HG02852 (cell line): ENCODE data around the gene CAMK1D.

Experiments
- ATAC-seq: cut with Tn5 transposase; IDR thresholded peaks from one replicate; pipeline ENCODE4 v1.9.1; 2021; ENCODE audit warnings: mild to moderate bottlenecking, moderate library complexity; ENCODE audit not compliant: unreplicated experiment

The CAMK1D gene

DNA sequence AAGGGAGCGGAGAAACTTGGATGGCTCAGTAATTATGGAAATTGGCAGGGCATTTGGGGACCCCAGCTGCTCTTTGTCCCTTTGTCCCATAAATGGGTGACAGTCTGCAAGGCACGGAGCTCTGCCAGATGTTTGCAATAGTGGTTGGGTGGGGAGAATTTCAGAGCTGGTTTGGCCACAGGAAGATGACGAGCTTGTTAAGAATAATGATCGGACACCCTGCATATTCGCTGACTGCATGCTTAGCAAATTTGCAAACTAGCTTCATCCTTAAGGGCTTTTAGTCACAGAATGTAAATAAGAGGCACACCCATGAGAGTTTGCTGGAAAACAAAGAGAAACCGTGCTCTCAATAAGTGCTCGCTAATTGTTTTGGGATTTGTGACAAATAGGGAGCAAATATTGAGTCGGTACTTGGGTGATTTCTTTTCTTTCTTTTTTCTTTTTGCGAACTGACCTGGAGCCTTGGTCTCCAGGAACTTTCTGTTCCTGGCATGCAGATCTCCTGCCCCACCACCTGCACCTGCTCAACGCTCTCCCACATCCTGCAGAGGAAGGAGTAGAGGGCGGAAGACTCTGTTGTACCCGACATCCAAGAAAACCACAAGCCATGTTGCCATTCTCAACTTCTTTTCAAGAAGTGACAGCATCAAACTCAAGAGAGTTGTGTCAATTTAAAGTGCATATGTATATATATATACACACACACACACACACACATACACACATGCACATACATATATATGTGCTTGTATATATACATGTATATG lies 238.9 kb downstream of the CAMK1D start:
- ATAC-seq, result peak; percentile 30

DNA sequence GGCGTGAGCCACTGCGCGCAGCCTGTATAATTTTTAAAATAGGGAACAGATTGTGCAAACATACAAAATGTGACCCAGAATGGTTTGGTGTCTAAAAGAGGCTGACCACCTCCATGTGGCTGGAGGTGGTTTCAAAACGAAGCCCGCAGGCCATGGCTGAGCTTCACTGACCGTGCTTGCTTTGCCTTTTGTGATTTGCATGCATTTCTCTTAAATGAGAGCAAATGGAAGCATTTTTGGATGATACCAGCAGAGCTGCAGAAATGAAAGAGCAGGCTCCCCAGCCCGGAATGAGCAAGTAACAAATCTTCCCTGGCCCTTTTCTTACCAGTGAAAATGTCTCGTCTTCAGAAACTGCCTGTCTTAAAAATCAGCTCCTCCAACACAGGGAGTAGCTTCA lies 239.9 kb downstream of the CAMK1D start:
- peak; percentile 58 for ATAC-seq

DNA sequence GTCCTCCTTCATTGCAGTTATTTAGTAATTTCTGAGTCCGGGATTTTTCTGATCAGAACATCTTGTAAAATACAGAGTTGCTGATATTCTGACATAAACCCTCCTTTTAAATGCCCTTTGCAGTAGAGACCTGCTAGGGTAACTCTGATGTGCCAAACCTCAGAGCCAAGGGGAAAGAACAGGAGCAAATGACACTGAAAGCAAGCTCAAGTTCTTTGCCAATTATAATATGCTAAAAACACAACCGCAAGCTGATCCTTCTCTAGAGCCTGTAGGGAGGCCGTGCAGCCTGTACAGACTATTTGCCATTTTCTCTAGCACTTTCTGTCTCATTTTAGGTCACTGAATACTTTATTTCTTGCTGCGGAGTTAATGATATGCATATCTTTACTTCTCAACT lies 240.4 kb downstream of the CAMK1D start:
- ATAC-seq, result no peak

DNA sequence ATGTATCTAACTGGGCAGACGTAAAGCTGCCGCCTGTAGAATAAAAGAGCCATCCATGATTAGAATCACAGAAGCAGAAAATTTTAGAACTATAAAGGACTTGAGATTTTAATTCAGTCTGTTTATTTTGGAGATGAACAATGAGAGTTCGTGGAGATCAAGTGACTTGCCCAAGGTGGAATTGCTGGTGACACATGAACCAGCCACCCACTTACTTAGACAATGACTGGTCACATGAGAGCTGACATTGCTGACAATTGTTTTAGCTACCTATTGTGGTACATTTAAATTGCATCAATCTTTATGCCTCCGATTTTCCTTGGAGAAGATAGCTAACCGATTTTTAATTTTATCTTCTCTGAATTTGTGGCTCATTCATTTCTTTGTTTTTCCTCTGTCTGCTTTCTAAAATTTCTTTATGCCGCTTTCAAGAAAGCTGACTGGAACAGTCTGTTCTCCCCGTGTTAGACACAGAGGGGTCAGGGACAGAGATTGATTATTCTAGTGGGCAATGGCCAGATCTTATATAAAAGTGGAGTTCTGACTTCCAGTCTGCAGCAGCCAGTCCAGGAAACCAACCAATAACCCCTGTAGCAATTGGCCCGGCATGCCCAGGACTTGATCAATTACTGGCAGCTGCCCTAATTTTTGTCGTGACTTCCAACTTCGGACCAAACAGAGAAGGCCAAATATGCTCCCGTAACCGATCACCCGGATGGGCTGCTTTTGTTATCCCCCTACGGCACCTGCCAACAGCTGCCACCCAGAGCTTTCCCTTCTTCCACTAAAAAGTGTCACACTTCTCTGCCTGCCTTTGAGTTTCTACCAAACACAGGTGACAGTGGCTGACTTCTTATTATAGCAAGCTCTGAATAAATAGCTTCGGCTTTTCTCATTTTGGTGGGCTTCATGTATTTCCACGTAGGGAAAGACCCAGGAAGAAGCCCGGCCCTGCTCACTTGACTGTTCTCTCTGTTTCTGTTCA lies 241.6 kb downstream of the CAMK1D start:
- ATAC-seq, result no peak

DNA sequence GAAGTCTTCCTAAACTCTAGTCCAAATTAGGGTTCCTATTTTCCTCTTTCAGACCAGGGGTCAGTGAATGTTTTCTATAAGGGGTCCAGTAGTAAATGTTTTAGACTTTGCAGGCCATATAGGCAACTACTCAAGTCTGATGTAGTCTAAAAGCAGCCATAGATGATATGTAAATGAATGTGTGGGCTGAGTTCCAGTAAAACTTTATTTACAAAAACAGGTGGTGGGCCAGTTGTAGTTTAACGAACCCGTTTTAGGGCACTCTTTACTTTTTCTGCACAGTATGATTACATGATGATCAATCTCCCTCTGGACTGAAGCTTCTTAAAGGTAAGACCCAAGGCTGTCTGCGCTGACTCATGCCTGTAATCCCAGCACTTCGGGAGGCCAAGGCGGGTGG lies 243.6 kb downstream of the CAMK1D start:
- ATAC-seq, result no peak

DNA sequence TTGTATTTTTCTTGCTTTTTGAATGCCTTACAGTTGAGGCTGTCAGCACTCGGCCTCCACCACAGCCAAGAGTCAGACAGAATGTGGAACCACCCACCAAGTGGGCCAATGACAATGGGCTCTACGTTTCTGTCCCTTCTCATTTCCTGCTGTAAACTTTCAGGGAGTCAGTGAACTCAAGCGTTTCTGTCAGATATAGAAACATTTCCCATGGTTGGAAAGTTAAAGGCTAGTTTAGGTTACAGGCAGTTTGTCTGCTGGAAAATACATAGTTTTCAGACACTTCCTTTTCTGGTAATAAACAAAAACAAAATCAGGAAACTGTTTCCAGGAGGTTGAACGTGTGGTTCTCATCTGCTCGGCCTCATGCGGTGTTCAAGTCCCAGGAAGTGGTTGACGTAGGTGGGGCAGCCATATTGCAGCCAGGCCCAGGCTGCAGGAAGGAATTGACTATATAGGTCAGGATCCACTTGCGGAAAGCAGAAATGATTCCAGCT lies 245.1 kb downstream of the CAMK1D start:
- no peak for ATAC-seq

DNA sequence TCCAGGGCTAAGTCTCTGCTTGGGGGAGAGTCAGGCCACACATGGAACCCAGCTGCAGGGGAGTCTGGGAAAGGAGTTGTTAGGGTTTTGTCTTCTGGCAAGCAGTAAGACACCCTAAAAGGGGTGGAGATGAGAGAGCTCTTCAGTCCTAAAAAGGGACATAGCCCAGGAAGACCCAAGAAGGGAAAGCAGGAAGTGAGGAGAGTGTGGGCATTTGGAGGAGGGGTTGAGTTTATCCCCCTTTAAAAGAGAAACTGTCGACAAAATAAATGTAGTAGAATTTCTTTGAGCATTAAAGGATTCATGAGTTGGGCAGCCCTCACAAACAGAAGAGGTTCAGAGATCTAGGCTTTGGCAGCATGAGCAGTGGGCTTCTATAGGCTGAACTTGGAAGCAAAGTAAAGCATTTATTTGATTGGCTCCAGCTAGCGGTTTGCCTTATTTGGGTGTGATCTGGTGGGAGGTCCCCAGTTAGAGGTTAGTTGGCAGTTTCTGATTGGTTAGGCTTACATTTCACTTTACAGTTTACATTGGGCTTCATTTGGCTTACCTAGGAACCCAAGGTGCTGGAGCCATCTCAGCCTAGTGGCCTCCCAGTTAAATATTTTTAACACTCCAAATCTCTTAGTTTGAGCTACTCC lies 246.7 kb downstream of the CAMK1D start:
- no peak for ATAC-seq

DNA sequence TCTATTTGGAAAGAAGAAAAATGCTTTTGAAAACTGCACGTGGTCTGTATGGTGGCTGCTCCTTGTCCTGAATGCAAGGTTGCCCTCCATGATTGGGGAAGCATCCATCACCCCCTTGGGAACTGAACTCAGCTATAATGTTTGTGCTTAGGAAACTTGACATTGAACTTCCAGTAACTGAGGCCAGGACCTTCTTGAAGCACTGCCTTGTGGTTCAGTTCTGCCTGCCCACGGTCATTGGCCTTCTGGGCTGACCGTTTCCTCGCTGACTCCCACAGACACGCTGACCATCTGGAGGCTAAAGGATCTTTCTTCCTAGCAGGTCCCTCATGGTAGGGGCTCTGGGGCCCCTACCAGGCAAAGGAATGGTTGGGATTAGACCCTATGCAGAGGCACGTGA lies 247.8 kb downstream of the CAMK1D start:
- ATAC-seq, result no peak

DNA sequence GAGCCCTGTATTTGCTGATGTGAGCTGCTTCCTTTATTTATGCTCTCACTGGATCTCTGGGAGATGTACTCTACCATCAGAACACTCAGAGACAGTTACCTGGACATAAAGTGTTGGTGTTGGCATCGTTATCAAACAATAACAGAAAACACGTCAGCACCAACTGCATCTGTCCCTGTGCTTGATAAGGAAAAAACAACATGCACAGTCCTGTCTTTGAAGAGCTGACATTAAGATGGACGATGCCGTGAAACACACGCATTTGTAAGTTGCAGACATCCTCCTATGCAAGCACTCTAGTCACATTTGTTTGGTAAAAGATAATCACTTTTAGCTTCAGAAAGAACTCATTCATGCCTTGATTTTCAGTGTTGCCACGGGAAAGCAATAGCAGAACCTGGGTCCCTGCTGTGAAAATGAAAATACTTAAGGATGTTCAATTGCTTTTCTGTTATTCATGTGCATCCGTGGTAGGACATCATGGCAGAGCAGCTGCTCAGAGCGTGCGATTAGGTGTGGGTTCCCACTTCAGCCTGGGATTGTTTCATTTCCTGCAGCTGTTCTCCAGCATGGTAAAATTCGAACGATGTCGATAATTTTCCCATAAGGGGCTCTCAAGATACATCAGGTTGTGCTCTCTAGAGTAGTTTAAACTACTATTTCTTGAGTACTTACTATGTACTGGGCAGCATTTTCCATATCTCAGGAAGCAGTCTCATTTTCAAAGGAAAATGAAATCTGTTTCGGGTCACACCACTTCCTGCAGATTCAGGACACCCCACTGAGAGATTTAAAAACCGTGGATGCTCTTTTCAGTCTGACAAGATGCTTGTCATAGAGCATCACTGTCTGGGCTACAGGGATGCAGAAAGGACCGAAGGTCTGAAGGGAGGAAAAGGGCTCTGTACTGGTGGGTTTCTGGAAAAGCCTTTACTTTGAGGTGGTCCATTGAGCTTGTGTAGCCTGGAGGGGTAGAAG lies 248.7 kb downstream of the CAMK1D start:
- ATAC-seq, result no peak

DNA sequence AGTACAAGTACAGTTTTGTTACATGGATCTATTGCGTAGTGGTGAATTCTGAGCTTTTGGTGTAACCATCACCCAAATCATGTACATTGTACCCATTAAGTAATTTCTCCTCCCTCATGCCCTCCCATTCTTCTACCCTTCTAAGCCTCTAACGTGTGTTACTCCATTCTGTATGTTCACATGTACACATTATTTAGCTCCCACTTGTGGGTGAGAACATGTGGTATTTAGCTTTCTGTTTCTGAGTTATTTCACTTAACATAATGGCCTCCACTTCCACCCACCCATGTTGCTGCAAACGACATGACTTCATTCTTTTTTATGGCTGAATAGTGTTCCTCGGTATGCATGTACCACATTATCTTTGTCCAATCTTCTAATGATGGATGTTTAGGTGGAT lies 251.3 kb downstream of the CAMK1D start:
- no peak for ATAC-seq

DNA sequence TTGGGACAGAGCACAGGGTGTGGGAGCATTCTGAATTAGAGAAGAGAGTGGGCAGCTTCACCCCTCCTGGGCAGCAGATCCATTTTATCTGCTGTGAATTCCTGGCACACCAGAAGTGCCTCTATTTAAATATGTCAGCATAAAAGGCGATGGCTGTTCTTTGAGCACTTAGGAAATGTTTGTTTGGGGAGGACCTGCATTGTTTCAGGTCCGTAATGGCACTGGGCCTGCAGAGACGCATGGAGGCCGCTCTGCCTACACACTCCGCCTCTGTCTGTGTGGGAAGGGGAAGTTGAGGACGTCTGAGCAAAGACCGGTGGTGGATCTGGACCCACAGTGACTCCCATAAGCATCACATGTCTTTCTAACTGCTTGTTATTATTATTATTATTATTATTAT lies 253.2 kb downstream of the CAMK1D start:
- ATAC-seq, result no peak

DNA sequence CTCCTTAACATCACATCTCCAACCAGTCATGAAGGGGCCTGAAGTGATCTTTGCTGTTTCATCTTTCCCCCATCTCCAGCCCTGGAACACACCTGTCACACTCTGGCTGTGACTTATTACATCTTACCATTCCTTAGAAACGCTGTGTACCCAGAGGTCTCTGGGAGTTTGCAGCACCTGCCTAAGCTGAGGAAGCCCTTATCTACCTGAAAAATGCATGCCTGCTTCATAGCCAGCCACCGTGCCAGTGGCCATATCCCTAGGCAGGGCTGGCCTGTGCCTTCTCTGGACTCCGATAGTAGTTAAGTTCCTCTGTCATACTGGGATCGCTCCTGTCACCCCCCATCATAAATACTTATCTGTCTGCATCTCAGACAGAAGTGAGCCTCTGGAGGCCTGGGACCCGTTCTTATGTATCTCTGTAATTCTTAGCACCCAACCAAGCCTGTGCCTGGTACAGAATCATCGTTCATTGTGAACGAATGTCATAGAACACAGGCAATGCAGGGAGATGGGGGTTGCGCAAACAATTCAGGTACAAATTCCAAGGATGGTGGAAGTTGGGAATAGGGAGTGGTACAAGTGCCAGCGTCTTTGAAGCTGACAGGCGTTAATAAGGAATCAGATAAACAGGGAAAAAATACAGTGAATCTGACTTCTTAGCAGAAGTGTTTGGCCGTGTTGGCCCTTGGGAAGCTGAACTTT lies 254.6 kb downstream of the CAMK1D start:
- ATAC-seq, result no peak

DNA sequence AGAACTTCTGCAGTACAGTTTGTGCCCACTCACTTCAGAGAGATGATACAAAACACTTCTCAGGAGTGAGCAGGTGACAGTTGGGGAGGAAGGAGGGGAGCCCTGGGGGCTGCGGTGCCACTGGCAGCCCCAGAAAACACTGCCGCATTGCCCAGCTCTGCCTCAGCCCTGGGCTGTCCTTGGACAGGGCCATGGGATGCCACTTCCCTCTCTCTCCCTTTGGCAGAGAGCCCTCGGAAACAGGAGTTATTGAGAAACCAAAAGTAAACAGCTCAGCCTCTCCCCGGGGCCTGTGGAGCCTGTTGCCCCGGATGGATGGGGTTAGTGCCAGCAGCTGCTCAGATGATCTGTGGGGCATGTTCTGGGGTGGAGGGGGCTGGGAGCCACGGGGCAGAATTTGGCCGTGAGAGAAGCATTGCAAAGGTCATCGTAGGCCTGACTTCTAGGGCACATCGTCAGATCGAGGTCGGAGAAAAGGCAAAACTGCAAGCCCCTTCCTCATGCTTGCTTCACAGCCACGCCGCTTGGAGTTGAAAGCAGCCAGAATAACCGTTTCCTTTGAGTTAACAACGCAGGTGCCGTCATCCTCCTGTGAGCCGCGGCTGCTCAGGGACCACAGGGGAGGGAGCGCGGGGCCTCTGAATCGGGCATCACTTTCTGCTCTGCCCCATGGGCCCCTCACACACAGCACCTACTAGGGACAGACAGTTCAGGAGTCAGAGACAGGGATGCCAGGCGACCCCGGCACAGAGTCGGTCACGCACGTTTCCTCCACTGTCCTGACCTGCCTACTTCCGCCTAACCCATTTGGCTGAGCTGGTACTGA lies 256.4 kb downstream of the CAMK1D start:
- peak; percentile 63 for ATAC-seq

DNA sequence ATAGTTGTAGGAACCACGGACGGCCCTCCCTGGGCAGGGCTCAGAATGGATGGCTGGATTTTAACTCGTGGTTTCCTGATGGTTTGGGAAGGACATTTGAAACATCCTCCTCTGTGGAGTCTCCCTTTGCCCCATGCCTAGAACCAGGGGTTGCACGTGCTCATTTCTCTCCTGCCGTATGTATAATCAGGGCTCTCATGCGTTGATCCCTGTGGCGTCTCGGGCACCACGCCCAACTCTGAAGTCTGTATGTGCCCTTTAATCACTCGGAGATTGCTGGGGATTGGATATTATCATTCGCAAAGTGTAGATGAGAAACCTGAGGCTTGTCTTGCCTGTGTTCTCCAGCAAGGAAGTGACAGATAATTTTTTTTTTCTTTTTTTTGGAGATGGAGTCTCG lies 257.1 kb downstream of the CAMK1D start:
- ATAC-seq, result no peak

DNA sequence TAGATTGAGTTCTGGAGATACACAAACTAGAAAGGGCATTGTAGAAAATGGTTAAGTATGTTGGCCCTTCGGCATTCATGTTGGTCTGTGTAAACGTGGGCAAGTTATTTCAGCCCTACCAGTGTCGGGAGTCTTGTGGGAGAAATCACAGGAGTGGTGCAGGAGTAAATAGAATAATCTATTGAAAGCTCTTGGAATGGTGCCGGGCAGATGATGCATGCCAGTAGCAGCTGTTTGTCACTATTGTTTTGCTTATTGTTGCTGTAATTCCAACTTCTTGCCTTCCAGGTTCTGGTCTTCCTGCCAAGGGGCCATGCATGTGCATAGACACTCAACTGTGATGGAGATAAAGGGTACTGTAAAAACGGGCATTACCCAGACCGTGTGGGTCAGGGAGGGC lies 259.4 kb downstream of the CAMK1D start:
- ATAC-seq, result no peak

DNA sequence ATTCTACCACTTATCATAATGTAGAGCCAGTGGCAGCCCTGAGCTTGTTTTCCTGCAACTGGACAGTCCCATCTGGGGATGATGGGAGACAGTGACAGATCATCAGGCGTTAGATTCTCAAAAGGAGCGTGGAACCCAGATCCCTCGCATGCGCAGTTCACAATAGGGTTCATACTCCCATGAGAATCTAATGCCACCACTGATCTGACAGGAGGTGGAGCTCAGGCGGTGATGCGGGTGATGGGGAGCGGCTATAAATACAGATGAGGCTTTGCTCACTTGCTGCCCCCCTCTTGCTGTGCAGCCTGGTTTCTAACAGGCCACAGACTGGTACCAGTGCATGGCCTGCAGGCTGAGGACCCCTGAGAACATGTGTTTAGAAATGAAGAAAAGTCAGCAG lies 260.1 kb downstream of the CAMK1D start:
- no peak for ATAC-seq

DNA sequence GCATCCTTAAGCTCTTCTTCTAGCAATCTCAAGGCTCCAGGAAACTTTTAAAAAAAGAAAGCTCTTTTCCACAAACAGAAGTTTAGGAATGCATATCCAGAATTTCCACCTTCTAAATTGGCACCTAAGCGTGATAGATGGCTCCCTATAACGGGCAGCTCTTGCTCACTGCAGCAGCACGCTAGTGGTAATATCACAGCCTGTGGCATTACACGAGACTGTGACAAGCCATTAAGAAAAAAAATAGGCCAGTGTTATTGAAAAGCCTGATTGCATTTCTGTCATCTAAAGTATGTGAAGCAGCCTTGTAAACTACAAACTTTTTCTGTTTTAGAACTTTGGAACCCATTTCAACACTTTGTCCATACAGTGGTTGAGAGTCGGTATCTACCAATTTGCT lies 263.8 kb downstream of the CAMK1D start:
- ATAC-seq, result no peak

DNA sequence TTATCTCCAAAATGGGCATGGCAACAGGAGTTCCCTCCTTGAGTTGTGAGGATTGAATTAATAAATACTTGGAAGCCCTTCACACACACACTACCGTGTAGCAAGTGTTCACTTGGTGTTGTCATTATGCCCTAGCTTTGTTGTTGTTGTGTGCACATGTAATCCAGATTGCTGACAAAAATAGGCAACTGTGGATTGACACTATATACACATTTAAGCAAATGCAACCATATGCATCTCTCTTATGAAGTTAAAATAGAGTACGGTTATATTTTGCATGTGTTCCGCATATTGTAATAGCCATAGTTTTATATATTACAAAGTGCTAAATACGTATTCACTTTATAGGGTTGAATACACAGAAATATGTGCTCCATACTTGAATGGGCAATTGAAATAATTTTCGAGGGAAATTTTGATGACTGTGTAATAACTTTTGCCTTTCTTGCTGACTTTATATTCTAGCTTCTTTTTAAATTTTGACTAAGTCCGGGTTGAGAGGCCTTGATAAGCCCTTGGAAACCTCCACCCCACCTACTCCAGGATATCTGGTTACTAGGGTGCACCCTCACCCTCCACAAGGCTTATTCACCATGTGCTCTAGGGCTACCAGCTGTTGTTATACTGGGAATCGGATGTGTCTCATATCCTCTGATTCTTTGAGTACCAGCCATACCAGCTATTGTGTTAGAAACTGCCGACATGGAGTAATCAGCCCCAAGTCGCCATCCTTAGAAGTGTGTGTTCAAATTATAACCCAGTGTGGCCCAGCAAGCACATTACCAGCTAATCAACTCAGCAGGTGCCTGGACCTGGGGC lies 265.0 kb downstream of the CAMK1D start:
- no peak for ATAC-seq
